Spinal cord (tissue), 10 donors: ENCODE data around the gene CARS1. TPM values are rescaled to one million over a fixed set of nuclear protein-coding genes. Genes with fewer than 3 reads are reported as not detected.
A peak's percentile ranks its signal among the peaks of the same experiment; 100 is the strongest.

Source experiments
- DNase-seq, 6 donors: peaks; one replicate each; pipeline versions ENCODE4 v3.0.0 to v3.0.0-alpha.2; 2013 to 2015; ENCODE audit warnings: low spot score in 6 of 6, low read depth in 4 of 6
- H3K27ac ChIP-seq: one replicate; pipeline ENCODE4 v1.5.1; 2013; ENCODE audit warnings: low read depth, low read length, control low read depth
- H3K27me3 ChIP-seq: one replicate; pipeline ENCODE4 v1.6.1; 2013; ENCODE audit warnings: low read length; ENCODE audit not compliant: control insufficient read depth, insufficient read depth
- H3K36me3 ChIP-seq: one replicate; pipeline ENCODE4 v1.6.1; 2013; ENCODE audit warnings: low read length; ENCODE audit not compliant: control insufficient read depth, insufficient read depth
- H3K4me1 ChIP-seq: one replicate; pipeline ENCODE4 v1.6.1; 2013; ENCODE audit warnings: low read length; ENCODE audit not compliant: control insufficient read depth, insufficient read depth
- H3K4me3 ChIP-seq: one replicate; pipeline ENCODE4 v1.5.1; 2013; ENCODE audit warnings: low read depth, low read length, control low read depth
- H3K9me3 ChIP-seq: one replicate; pipeline ENCODE4 v1.6.1; 2013; ENCODE audit warnings: low read length; ENCODE audit not compliant: control insufficient read depth, insufficient read depth
- WGBS: methylation state at CpG from one replicate; pipeline ENCODE4 v1.1.5; 2013; ENCODE audit warnings: missing lambda C conversion rate; ENCODE audit not compliant: insufficient coverage; 5-methylcytosine and 5-hydroxymethylcytosine counted together
- polyA plus RNA-seq, 2 donors: library from polyadenylated mRNA; unstranded; fragments of 120-200 nt; gene quantifications; one replicate each; pipeline ENCODE4 v1.2.1, GENCODE V29; 2013; ENCODE audit not compliant: insufficient read length in 2 of 2
- total RNA-seq, 2 donors: library from RNA; depleted of rRNA in 1 of 2; stranded (reverse); fragments of 120-200 nt in 1 of 2; fragments of >200 nt in 1 of 2; gene quantifications; one replicate each; pipeline versions ENCODE4 v1.2.3 to v1.2.4, GENCODE V29; 2013 to 2014
- donor health status: healthy.

The CARS1 gene
- total and polyA plus RNA-seq, 4 donors: 28.5 to 54.6 (median 44.3) TPM

GRCh38 chr11:3003396-3004231, 53.6 kb downstream of the CARS1 start:
- Histone ChIP-seq H3K27me3 (no peaks in the 10 kb centered on the region), H3K4me3 (no peak overlapping the region), H3K36me3 (peaks cover 81% of the 10 kb centered on the region), H3K4me1 (peaks cover 39% of the 10 kb centered on the region), H3K9me3 (no peaks in the 10 kb centered on the region), H3K27ac (no peak overlapping the region)
- 99% methylated on average over 6 of the region's 12 CpGs for WGBS
- DNase-seq: no peak

GRCh38 chr11:3002871-3003270, 54.4 kb downstream of the CARS1 start:
- Histone ChIP-seq H3K9me3 (no peaks in the 10 kb centered on the region), H3K36me3 (peaks cover 75% of the 10 kb centered on the region), H3K27me3 (no peaks in the 10 kb centered on the region), H3K4me1 (peaks cover 39% of the 10 kb centered on the region), H3K4me3 (no peak overlapping the region), H3K27ac (no peak overlapping the region)
- DNase-seq: no peak
- 99% methylated on average over 7 of the region's 8 CpGs for WGBS

- Histone ChIP-seq H3K27ac (no peak overlapping the region), H3K4me1 (peaks cover 39% of the 10 kb centered on the region)
- WGBS: 87% methylated on average over 5 of the region's 8 CpGs
Measured at GRCh38 chr11:3002351-3002861, 54.8 kb downstream of the CARS1 start.

GRCh38 chr11:3001496-3001895, 55.7 kb downstream of the CARS1 start:
- Histone ChIP-seq H3K36me3 (peaks cover 62% of the 10 kb centered on the region), H3K4me3 (no peak overlapping the region), H3K27me3 (no peaks in the 10 kb centered on the region), H3K9me3 (no peaks in the 10 kb centered on the region), H3K27ac (peak overlapping the region; percentile 94), H3K4me1 (peaks cover 39% of the 10 kb centered on the region)
- 41% methylated on average over 5 of the region's 6 CpGs for WGBS
- DNase-seq: peak in 3 of 6 donors; percentile 36 to 81 (median 65)

More at GRCh38 chr11:3002351-3002861, 54.8 kb downstream of the CARS1 start:
- no peaks in the 10 kb centered on the region for H3K27me3 ChIP-seq
- H3K36me3 ChIP-seq: peaks cover 71% of the 10 kb centered on the region
- no peak for DNase-seq
- no peak overlapping the region for H3K4me3 ChIP-seq
- no peaks in the 10 kb centered on the region for H3K9me3 ChIP-seq

DNA sequence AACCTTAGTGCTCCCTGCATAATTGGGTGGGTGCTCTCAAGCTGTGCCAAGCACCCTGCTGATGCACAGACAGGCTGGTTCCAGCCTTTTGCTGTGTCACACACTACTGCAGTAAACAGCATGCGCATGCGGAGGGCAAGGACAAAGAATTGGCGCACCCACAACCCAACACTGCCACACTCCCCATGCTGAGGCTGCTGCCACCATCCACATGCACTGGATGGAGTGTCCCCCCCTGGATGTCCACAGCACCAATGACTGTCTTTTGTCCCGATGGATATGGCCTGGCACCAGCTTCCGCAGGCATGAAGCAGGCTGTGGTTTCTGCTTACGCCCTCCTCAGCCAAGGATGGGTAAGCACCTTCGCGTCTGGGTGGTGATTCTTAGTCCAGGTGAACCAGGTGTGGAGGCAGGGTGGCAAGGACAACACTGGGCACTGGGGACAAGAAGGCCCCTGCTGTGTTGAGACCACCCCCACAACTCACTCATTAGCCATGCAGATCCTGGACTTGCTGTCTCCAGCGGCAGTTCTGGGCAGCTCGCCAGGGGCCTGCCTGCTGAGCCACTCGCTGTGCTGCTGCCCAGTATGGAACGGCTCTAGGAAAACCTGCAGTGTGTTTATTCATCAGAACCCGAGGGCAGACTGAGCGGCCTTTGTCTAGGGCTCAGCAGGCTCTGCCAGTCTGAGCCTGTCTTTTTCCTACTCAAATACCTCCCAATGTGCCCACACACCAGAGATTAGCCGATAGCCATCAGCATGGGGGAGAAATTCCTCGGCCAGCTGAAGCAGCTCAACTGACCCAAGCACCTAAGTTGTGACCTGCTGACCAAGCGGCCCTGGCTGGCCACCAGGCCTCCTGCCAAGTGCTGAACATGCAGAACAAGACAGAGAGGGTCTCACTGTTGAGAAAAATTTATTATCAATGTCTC, 56.9 kb downstream of the CARS1 start:
- WGBS: 17% methylated on average over 14 of the region's 17 CpGs
- Histone ChIP-seq H3K27ac (peak overlapping the region; percentile 94), H3K9me3 (no peaks in the 10 kb centered on the region), H3K4me3 (no peak overlapping the region), H3K27me3 (no peaks in the 10 kb centered on the region), H3K36me3 (peaks cover 50% of the 10 kb centered on the region), H3K4me1 (peaks cover 39% of the 10 kb centered on the region)
- peak; percentile 66 to 96 (median 78) for DNase-seq

DNA sequence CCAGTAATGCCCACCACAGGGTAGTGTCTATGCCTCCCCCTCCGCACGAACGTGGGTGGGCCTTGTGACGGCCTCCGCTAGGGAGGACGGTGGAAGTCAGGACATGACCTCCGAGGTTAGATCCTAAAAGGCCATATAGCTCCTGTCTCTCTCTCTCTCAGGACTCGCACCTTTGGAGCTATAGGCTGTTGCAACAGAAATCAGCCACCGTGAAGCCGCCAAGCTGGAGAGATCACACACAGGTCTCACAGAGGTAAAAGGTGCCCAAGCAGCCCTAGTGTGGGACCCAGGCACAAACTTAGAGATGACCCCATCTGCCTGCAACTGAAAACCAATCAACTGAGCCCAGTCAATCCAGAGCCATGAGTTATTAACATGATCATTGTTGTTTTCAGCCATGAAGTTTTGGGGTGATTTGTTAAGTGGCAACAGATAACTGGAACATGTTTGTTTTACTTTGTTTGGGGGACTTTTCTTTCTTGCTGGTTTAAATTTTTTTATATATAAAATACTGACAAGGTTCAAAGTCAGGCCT, 57.7 kb downstream of the CARS1 start:
- no peak for DNase-seq
- Histone ChIP-seq H3K4me3 (no peak overlapping the region), H3K36me3 (peaks cover 46% of the 10 kb centered on the region), H3K27ac (peak overlapping the region; percentile 94), H3K4me1 (peaks cover 39% of the 10 kb centered on the region), H3K9me3 (no peaks in the 10 kb centered on the region), H3K27me3 (no peaks in the 10 kb centered on the region)
- WGBS: 90% methylated on average over 7 of the region's 10 CpGs

DNA sequence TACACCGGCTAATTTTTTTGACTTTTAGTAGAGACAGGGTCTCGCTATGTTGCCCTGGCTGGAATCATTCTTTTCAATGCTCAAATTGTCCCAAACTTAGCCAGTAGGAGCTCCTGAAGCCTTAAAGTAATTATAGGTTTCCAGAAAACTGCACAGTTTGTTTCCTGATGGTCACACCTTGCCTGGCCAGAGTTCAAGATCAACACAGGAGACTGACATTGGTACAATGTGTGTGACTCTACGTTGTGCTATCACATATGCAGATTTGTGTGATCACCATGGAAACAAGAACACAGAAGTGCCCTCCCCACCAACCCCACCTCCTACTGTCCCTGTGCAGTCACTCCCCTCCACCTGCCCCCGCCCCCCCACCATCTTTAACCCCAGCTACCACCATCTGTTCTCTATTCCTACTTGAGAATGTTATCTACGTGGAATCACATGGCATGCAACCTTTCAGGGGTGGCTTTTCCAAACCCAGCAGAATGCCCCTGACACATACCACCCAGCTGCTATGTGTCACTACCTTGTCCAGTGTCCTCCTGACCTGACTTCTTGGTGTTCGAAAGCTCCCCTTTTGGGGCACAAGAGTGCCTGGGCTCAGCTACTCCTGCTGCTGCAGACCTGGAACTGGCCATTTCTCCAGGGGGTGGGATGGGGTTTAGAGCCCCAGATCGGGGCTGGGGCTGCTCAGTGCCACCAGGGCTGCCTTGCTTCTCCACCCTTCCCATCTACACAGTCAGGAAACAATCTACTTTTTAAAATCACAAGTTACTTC, 59.0 kb downstream of the CARS1 start:
- no peaks in the 10 kb centered on the region for H3K27me3 ChIP-seq
- DNase-seq: no peak
- H3K36me3 ChIP-seq: peaks cover 34% of the 10 kb centered on the region
- no peak overlapping the region for H3K27ac ChIP-seq
- H3K4me1 ChIP-seq: peaks cover 39% of the 10 kb centered on the region
- 89% methylated on average over 2 of the region's 7 CpGs for WGBS
- no peaks in the 10 kb centered on the region for H3K9me3 ChIP-seq
- H3K4me3 ChIP-seq: no peak overlapping the region

DNA sequence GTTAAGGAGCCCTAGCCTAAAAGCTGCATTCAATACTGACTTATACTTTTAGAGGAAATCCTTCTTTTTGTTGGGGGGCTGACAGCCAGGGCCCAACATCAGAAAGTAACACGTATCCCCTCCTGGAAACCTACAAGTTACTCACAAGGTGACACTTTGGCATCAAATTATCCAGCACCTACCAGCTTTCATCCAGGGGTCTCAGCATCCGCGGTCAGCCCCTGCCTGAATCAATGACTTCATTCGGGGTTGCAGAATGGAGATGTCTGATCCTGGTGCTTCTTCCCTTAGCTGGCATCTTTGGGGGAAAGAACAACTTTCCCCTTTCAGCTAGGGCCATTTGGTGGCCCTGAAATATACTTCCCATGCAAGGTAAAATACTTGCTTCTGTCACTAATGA, 59.8 kb downstream of the CARS1 start:
- Histone ChIP-seq H3K36me3 (peaks cover 25% of the 10 kb centered on the region), H3K27ac (no peak overlapping the region), H3K4me1 (peaks cover 39% of the 10 kb centered on the region), H3K4me3 (no peak overlapping the region), H3K9me3 (no peaks in the 10 kb centered on the region), H3K27me3 (no peaks in the 10 kb centered on the region)
- WGBS: 91% methylated on average over 4 of the region's 4 CpGs
- no peak for DNase-seq

GRCh38 chr11:2996976-2997375, 60.2 kb downstream of the CARS1 start:
- H3K9me3 ChIP-seq: no peaks in the 10 kb centered on the region
- H3K4me1 ChIP-seq: peaks cover 36% of the 10 kb centered on the region
- H3K36me3 ChIP-seq: peaks cover 21% of the 10 kb centered on the region
- 60% methylated on average over 5 of the region's 6 CpGs for WGBS
- no peaks in the 10 kb centered on the region for H3K27me3 ChIP-seq
- DNase-seq: no peak
- H3K27ac ChIP-seq: no peak overlapping the region
- no peak overlapping the region for H3K4me3 ChIP-seq
